ENCODE measurements around the gene DARS1. TPM values are rescaled to one million over a fixed set of nuclear protein-coding genes. Genes with fewer than 3 reads are reported as not detected.

Gene DARS1
- polyA plus RNA-seq, 2 donors, result 52.5 to 141 TPM

GRCh38 chr2:135942936-135943688 lies 42.3 kb downstream of the DARS1 start:
- WGBS, 2 donors, result 89 to 90% methylated on average over 5 of the region's 5 CpGs
- no peak overlapping the region for H3K4me3 ChIP-seq (ENCODE audit: low read depth in 1 of 2, low read length in 2 of 2)

GRCh38 chr2:135936524-135936923 lies 48.9 kb downstream of the DARS1 start:
- H3K27ac ChIP-seq (ENCODE audit: low read depth in 2 of 2, low read length in 1 of 2), result no peak overlapping the region

More at GRCh38 chr2:135942936-135943688, 42.3 kb downstream of the DARS1 start:
- Histone ChIP-seq H3K9me3 (ENCODE audit: control insufficient read depth in 2 of 2, insufficient read depth in 1 of 2, low read depth in 1 of 2, low read length in 1 of 2) (no peaks in the 10 kb centered on the region), H3K36me3 (ENCODE audit: control insufficient read depth in 2 of 2, insufficient read depth in 2 of 2, low read length in 1 of 2) (no peaks in the 10 kb centered on the region), H3K27me3 (ENCODE audit: control insufficient read depth in 1 of 2, insufficient read depth in 2 of 2, low read length in 2 of 2) (no peaks in the 10 kb centered on the region), H3K4me1 (ENCODE audit: control insufficient read depth in 2 of 2, insufficient read depth in 2 of 2, low read length in 1 of 2) (peaks cover 0 to under 1% of the 10 kb centered on the region in 2 donors), H3K27ac (ENCODE audit: low read depth in 2 of 2, low read length in 1 of 2) (no peak overlapping the region)

GRCh38 chr2:135935914-135936313 lies 49.5 kb downstream of the DARS1 start:
- no peaks in the 10 kb centered on the region for H3K9me3 ChIP-seq (ENCODE audit: control insufficient read depth in 2 of 2, insufficient read depth in 1 of 2, low read depth in 1 of 2, low read length in 1 of 2)
- no peak overlapping the region for H3K27ac ChIP-seq (ENCODE audit: low read depth in 2 of 2, low read length in 1 of 2)
- peaks cover 0 to 3% of the 10 kb centered on the region in 2 donors for H3K36me3 ChIP-seq (ENCODE audit: control insufficient read depth in 2 of 2, insufficient read depth in 2 of 2, low read length in 1 of 2)
- no peak overlapping the region for H3K4me3 ChIP-seq (ENCODE audit: low read depth in 1 of 2, low read length in 2 of 2)
- H3K4me1 ChIP-seq (ENCODE audit: control insufficient read depth in 2 of 2, insufficient read depth in 2 of 2, low read length in 1 of 2), result no peaks in the 10 kb centered on the region
- no peaks in the 10 kb centered on the region for H3K27me3 ChIP-seq (ENCODE audit: control insufficient read depth in 1 of 2, insufficient read depth in 2 of 2, low read length in 2 of 2)

More at GRCh38 chr2:135936524-135936923, 48.9 kb downstream of the DARS1 start:
- Histone ChIP-seq H3K36me3 (ENCODE audit: control insufficient read depth in 2 of 2, insufficient read depth in 2 of 2, low read length in 1 of 2) (peaks cover 0 to 3% of the 10 kb centered on the region in 2 donors), H3K4me1 (ENCODE audit: control insufficient read depth in 2 of 2, insufficient read depth in 2 of 2, low read length in 1 of 2) (no peaks in the 10 kb centered on the region), H3K9me3 (ENCODE audit: control insufficient read depth in 2 of 2, insufficient read depth in 1 of 2, low read depth in 1 of 2, low read length in 1 of 2) (no peaks in the 10 kb centered on the region), H3K4me3 (ENCODE audit: low read depth in 1 of 2, low read length in 2 of 2) (no peak overlapping the region), H3K27me3 (ENCODE audit: control insufficient read depth in 1 of 2, insufficient read depth in 2 of 2, low read length in 2 of 2) (no peaks in the 10 kb centered on the region)

GRCh38 chr2:135931776-135932443 lies 53.5 kb downstream of the DARS1 start:
- peaks cover 0 to 3% of the 10 kb centered on the region in 2 donors for H3K36me3 ChIP-seq (ENCODE audit: control insufficient read depth in 2 of 2, insufficient read depth in 2 of 2, low read length in 1 of 2)

GRCh38 chr2:135926605-135927004 lies 58.8 kb downstream of the DARS1 start:
- Histone ChIP-seq H3K27me3 (ENCODE audit: control insufficient read depth in 1 of 2, insufficient read depth in 2 of 2, low read length in 2 of 2) (no peaks in the 10 kb centered on the region), H3K27ac (ENCODE audit: low read depth in 2 of 2, low read length in 1 of 2) (no peak overlapping the region), H3K4me1 (ENCODE audit: control insufficient read depth in 2 of 2, insufficient read depth in 2 of 2, low read length in 1 of 2) (no peaks in the 10 kb centered on the region), H3K4me3 (ENCODE audit: low read depth in 1 of 2, low read length in 2 of 2) (no peak overlapping the region), H3K36me3 (ENCODE audit: control insufficient read depth in 2 of 2, insufficient read depth in 2 of 2, low read length in 1 of 2) (no peaks in the 10 kb centered on the region), H3K9me3 (ENCODE audit: control insufficient read depth in 2 of 2, insufficient read depth in 1 of 2, low read depth in 1 of 2, low read length in 1 of 2) (no peaks in the 10 kb centered on the region)
- WGBS, 2 donors, result 75% methylated on average over 3 of the region's 3 CpGs

More at GRCh38 chr2:135931776-135932443, 53.5 kb downstream of the DARS1 start:
- H3K27me3 ChIP-seq (ENCODE audit: control insufficient read depth in 1 of 2, insufficient read depth in 2 of 2, low read length in 2 of 2), result no peaks in the 10 kb centered on the region
- no peaks in the 10 kb centered on the region for H3K9me3 ChIP-seq (ENCODE audit: control insufficient read depth in 2 of 2, insufficient read depth in 1 of 2, low read depth in 1 of 2, low read length in 1 of 2)
- no peak overlapping the region for H3K4me3 ChIP-seq (ENCODE audit: low read depth in 1 of 2, low read length in 2 of 2)
- no peak overlapping the region for H3K27ac ChIP-seq (ENCODE audit: low read depth in 2 of 2, low read length in 1 of 2)
- H3K4me1 ChIP-seq (ENCODE audit: control insufficient read depth in 2 of 2, insufficient read depth in 2 of 2, low read length in 1 of 2), result no peaks in the 10 kb centered on the region

- Histone ChIP-seq H3K4me3 (ENCODE audit: low read depth in 1 of 2, low read length in 2 of 2) (no peak overlapping the region), H3K36me3 (ENCODE audit: control insufficient read depth in 2 of 2, insufficient read depth in 2 of 2, low read length in 1 of 2) (no peaks in the 10 kb centered on the region), H3K9me3 (ENCODE audit: control insufficient read depth in 2 of 2, insufficient read depth in 1 of 2, low read depth in 1 of 2, low read length in 1 of 2) (no peaks in the 10 kb centered on the region), H3K27me3 (ENCODE audit: control insufficient read depth in 1 of 2, insufficient read depth in 2 of 2, low read length in 2 of 2) (no peaks in the 10 kb centered on the region), H3K27ac (ENCODE audit: low read depth in 2 of 2, low read length in 1 of 2) (no peak overlapping the region), H3K4me1 (ENCODE audit: control insufficient read depth in 2 of 2, insufficient read depth in 2 of 2, low read length in 1 of 2) (no peaks in the 10 kb centered on the region)
- WGBS, 2 donors, result 69 to 71% methylated on average over 2 of the region's 2 CpGs
Measured at GRCh38 chr2:135925571-135925970, 59.9 kb downstream of the DARS1 start.

- Histone ChIP-seq H3K9me3 (ENCODE audit: control insufficient read depth in 2 of 2, insufficient read depth in 1 of 2, low read depth in 1 of 2, low read length in 1 of 2) (no peaks in the 10 kb centered on the region), H3K27me3 (ENCODE audit: control insufficient read depth in 1 of 2, insufficient read depth in 2 of 2, low read length in 2 of 2) (no peaks in the 10 kb centered on the region), H3K4me3 (ENCODE audit: low read depth in 1 of 2, low read length in 2 of 2) (no peak overlapping the region), H3K36me3 (ENCODE audit: control insufficient read depth in 2 of 2, insufficient read depth in 2 of 2, low read length in 1 of 2) (no peaks in the 10 kb centered on the region), H3K27ac (ENCODE audit: low read depth in 2 of 2, low read length in 1 of 2) (no peak overlapping the region), H3K4me1 (ENCODE audit: control insufficient read depth in 2 of 2, insufficient read depth in 2 of 2, low read length in 1 of 2) (no peaks in the 10 kb centered on the region)
- 43 to 50% methylated on average over 3 of the region's 3 CpGs for WGBS, 2 donors
Measured at GRCh38 chr2:135916207-135916606, 69.2 kb downstream of the DARS1 start.

GRCh38 chr2:135914485-135914884 lies 70.9 kb downstream of the DARS1 start:
- no peaks in the 10 kb centered on the region for H3K9me3 ChIP-seq (ENCODE audit: control insufficient read depth in 2 of 2, insufficient read depth in 1 of 2, low read depth in 1 of 2, low read length in 1 of 2)
- H3K4me3 ChIP-seq (ENCODE audit: low read depth in 1 of 2, low read length in 2 of 2), result no peak overlapping the region
- H3K4me1 ChIP-seq (ENCODE audit: control insufficient read depth in 2 of 2, insufficient read depth in 2 of 2, low read length in 1 of 2), result no peaks in the 10 kb centered on the region
- H3K27me3 ChIP-seq (ENCODE audit: control insufficient read depth in 1 of 2, insufficient read depth in 2 of 2, low read length in 2 of 2), result no peaks in the 10 kb centered on the region
- no peak overlapping the region for H3K27ac ChIP-seq (ENCODE audit: low read depth in 2 of 2, low read length in 1 of 2)
- no peaks in the 10 kb centered on the region for H3K36me3 ChIP-seq (ENCODE audit: control insufficient read depth in 2 of 2, insufficient read depth in 2 of 2, low read length in 1 of 2)
- WGBS, 2 donors, result 72 to 73% methylated on average over 3 of the region's 3 CpGs

- Histone ChIP-seq H3K36me3 (ENCODE audit: control insufficient read depth in 2 of 2, insufficient read depth in 2 of 2, low read length in 1 of 2) (no peaks in the 10 kb centered on the region), H3K27ac (ENCODE audit: low read depth in 2 of 2, low read length in 1 of 2) (no peak overlapping the region), H3K9me3 (ENCODE audit: control insufficient read depth in 2 of 2, insufficient read depth in 1 of 2, low read depth in 1 of 2, low read length in 1 of 2) (no peaks in the 10 kb centered on the region), H3K27me3 (ENCODE audit: control insufficient read depth in 1 of 2, insufficient read depth in 2 of 2, low read length in 2 of 2) (no peaks in the 10 kb centered on the region), H3K4me1 (ENCODE audit: control insufficient read depth in 2 of 2, insufficient read depth in 2 of 2, low read length in 1 of 2) (no peaks in the 10 kb centered on the region), H3K4me3 (ENCODE audit: low read depth in 1 of 2, low read length in 2 of 2) (no peak overlapping the region)
- 83% methylated on average over 5 of the region's 5 CpGs for WGBS, 2 donors
Measured at GRCh38 chr2:135913727-135914365, 71.6 kb downstream of the DARS1 start.

All from esophagus (tissue), 2 donors.